ENCODE data around the gene PI3. TPM values are rescaled to one million over a fixed set of nuclear protein-coding genes. Genes with fewer than 3 reads are reported as not detected.
"Not testable (repeated sequence)": the region's sequence is repeated elsewhere in the genome, so short reads cannot be mapped to it uniquely, and the experiment has no call there.

The PI3 gene
- not detected for total RNA-seq

- Mint-ChIP-seq H3K9me3 (no peaks in the 10 kb centered on the region), H3K36me3 (no peaks in the 10 kb centered on the region), H3K27ac (no peak within 1 kb of the TSS)
- DNase-seq (ENCODE audit: low spot score in 2 of 2), result no peak
- ATAC-seq, result no peak
Measured at GRCh38 chr20:45174434-45175364, at the start of gene PI3. Gene PI3, plus strand, starts transcription at chr20:45174902. Its CDS starts 21 bp downstream, at chr20:45174923.

DNA sequence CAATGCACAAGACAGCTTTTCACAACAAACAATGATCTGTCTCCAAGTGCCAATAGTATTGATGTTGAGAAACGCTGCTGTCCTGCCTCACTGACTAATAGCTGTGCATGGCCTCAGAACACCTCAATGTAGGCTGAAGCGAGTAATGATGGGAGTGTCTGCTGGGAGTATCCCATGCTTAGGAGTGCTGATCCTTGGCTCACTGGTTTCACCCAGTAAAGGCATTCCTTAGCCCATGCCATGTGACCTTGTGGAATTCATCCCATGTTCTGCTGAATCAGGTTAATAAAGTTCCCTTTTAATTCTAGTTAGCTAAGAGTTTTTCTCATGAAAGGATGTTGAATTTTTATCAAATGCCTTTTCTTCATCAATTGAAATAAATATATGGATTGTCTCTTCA is 46.6 kb upstream of the PI3 start:
- H3K9me3 Mint-ChIP-seq, result no peaks in the 10 kb centered on the region
- H3K36me3 Mint-ChIP-seq, result no peaks in the 10 kb centered on the region
- ATAC-seq (no peak), DNase-seq (ENCODE audit: low spot score in 2 of 2) (no peak)
- no peak overlapping the region for H3K27ac Mint-ChIP-seq

GRCh38 chr20:45136911-45137310 is 37.8 kb upstream of the PI3 start:
- DNase-seq (ENCODE audit: low spot score in 2 of 2) (no peak), ATAC-seq (no peak)
- H3K36me3 Mint-ChIP-seq, result peaks cover 0 to 5% of the 10 kb centered on the region in 2 donors
- H3K27ac Mint-ChIP-seq, result no peak overlapping the region
- no peaks in the 10 kb centered on the region for H3K9me3 Mint-ChIP-seq

- H3K27ac Mint-ChIP-seq, result no peak overlapping the region
Measured at GRCh38 chr20:45138561-45139300, 36.0 kb upstream of the PI3 start.

DNA sequence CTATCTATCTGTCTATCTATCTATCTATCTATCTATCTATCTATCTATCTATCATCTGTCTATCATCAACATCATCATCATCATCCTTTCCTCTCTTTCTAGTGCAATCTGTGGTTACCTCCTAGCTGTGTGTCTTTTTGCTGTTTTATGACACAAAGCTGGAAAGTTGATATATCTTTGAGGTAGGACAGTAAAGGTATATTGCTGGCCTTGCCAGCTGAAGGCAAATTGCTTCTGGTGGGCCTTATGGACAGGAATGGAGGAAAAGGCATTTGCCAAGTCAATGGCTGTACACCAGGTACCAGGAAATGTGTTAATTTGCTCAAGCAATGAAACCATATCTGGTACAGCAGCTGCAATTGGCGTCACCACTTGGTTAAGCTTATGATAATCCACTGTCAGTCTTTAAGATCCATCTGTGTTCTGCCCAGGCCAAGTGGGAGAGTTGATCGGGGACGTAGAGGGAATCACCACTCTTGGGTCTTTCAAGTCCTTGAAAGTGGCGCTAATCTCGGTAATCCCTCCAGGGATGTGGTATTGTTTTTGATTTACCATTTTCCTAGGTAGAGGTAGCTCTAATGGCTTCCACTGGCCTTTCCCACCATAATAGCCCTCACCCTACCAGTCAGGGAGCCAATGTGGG is 34.8 kb upstream of the PI3 start:
- H3K9me3 Mint-ChIP-seq; ATAC-seq; H3K36me3 Mint-ChIP-seq; H3K27ac Mint-ChIP-seq; DNase-seq (ENCODE audit: low spot score in 2 of 2): not testable (repeated sequence)

More at GRCh38 chr20:45138561-45139300, 36.0 kb upstream of the PI3 start:
- DNase-seq (ENCODE audit: low spot score in 2 of 2) (peak; percentile 70 to 92), ATAC-seq (peak; percentile 89 to 92)
- Mint-ChIP-seq H3K36me3 (peaks cover 0 to 5% of the 10 kb centered on the region in 2 donors), H3K9me3 (no peaks in the 10 kb centered on the region)

GRCh38 chr20:45140836-45141235 is 33.9 kb upstream of the PI3 start:
- DNase-seq (ENCODE audit: low spot score in 2 of 2) (no peak), ATAC-seq (no peak)
- no peak overlapping the region for H3K27ac Mint-ChIP-seq
- H3K9me3 Mint-ChIP-seq, result no peaks in the 10 kb centered on the region
- no peaks in the 10 kb centered on the region for H3K36me3 Mint-ChIP-seq

DNA sequence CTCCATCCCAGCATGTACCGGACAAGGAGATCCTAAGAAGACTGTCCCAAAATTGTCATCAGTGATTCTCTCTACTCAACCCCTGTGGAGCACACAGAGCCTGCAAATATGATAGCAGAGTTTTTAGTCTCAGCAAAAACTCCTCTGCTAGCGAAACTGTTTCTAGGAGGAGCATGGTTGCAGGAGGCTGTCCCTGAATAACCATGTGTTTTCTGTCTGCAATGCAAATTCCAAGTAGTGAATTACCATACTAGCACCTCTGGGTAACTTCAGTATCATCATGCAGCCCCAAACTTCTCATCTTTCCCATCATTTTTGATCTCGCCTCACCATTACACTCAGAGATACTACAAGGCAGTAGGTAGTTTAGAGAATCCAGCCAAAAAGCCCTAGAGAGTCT is 25.6 kb upstream of the PI3 start:
- no peak overlapping the region for H3K27ac Mint-ChIP-seq
- no peaks in the 10 kb centered on the region for H3K36me3 Mint-ChIP-seq
- no peak for ATAC-seq
- DNase-seq (ENCODE audit: low spot score in 2 of 2), result no peak
- H3K9me3 Mint-ChIP-seq, result no peaks in the 10 kb centered on the region

GRCh38 chr20:45152405-45152804 is 22.3 kb upstream of the PI3 start:
- no peak overlapping the region for H3K27ac Mint-ChIP-seq
- no peaks in the 10 kb centered on the region for H3K9me3 Mint-ChIP-seq
- DNase-seq (ENCODE audit: low spot score in 2 of 2) (no peak), ATAC-seq (no peak)
- H3K36me3 Mint-ChIP-seq, result peaks cover 0 to 22% of the 10 kb centered on the region in 2 donors

- DNase-seq (ENCODE audit: low spot score in 2 of 2), result no peak
- no peak for ATAC-seq
- Mint-ChIP-seq H3K9me3 (peaks cover 0 to 4% of the 10 kb centered on the region in 2 donors), H3K36me3 (peaks cover under 1 to 25% of the 10 kb centered on the region in 2 donors), H3K27ac (no peak overlapping the region)
Measured at GRCh38 chr20:45153147-45153546, 21.6 kb upstream of the PI3 start.

DNA sequence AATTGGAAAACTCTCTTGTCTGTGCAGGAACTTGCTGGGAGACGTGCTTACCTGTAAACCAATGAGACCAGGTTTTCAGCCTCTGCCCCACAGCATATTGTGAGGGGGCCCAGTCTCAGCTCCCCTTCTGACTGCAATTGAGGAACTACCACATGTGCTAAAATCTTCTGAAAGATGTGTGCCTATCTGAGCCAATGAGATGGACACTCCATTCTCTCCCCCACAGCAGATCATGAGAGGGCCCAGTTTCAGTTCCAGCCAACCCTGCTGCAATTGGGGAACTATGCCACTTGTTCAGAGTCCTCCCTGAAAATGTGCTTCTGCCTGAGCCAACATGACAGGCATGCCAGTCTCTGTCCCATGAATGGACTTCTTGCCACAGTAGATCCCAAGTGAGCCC is 20.9 kb upstream of the PI3 start:
- no peak overlapping the region for H3K27ac Mint-ChIP-seq
- ATAC-seq, result no peak

DNA sequence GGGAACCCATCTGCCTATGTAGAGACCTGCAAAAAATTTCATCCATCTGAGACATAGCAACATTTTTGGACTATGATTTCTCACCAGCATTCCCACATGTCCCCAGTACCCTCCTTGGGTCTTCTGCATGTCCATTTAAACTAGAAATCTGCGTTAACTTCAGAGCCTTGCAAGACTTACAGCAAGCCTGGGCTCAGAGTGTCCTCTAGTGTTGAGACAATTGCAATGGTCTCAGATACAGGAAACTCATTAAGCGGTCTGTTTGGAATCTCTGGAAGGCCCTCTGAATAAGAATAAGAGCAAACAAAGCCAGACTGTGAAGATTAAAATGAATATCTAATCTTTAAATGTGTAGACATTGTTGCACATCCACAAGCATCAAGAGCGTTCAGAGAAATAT is 20.5 kb upstream of the PI3 start:
- H3K36me3 Mint-ChIP-seq, result peaks cover 10 to 36% of the 10 kb centered on the region in 2 donors
- no peak overlapping the region for H3K27ac Mint-ChIP-seq
- ATAC-seq (no peak), DNase-seq (ENCODE audit: low spot score in 2 of 2) (no peak)
- peaks cover 10 to 14% of the 10 kb centered on the region in 2 donors for H3K9me3 Mint-ChIP-seq

More for the DNA sequence above, 20.9 kb upstream of the PI3 start:
- Mint-ChIP-seq H3K36me3 (peaks cover 7 to 31% of the 10 kb centered on the region in 2 donors), H3K9me3 (peaks cover 6 to 10% of the 10 kb centered on the region in 2 donors)
- no peak for DNase-seq (ENCODE audit: low spot score in 2 of 2)

GRCh38 chr20:45154794-45155193 is 19.9 kb upstream of the PI3 start:
- H3K9me3 Mint-ChIP-seq, result peaks cover 15 to 16% of the 10 kb centered on the region in 2 donors
- not testable (repeated sequence) for ATAC-seq; DNase-seq (ENCODE audit: low spot score in 2 of 2); H3K27ac Mint-ChIP-seq
- peaks cover 10 to 37% of the 10 kb centered on the region in 2 donors for H3K36me3 Mint-ChIP-seq

DNA sequence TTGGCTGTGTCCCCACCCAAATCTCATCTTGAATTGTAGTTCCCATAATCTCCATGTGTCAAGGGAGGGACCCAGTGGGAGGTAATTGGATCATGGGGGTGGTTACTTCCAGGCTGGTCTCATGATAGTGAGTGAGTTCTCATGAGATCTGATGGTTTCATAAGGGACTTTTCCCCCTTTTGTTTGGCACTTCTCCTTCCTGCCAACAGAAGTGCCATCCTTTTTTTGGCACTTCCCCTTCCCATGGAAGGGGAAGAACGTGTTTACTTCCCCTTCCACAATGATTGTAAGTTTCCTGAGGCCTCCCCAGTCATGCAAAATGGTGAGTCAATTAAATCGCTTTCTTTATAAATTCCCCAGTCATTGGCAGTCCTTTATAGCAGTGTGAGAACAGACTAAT is 18.0 kb upstream of the PI3 start:
- Mint-ChIP-seq H3K36me3 (peaks cover 11 to 37% of the 10 kb centered on the region in 2 donors), H3K9me3 (peaks cover 15 to 18% of the 10 kb centered on the region in 2 donors), H3K27ac (no peak overlapping the region)
- no peak for ATAC-seq
- DNase-seq (ENCODE audit: low spot score in 2 of 2), result no peak

DNA sequence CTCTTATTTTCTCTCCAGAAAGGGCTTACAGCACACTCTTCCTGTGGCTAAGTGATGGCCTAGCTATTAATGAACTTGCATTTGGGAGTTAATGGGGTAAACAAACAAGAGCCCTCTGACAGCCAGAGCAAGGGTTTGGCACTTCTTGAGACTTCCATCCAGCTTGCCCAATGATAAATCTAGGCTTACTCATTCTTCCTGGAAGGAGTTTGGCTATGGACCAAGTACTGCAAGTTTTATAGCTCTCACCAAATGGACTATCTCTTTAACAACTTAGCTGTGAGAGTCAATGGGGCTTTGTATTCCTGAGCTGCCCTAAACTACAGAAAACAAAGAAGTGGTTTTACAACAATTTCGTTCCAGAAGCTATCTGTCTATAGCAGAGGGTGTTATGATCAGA is 16.7 kb upstream of the PI3 start:
- ATAC-seq (no peak), DNase-seq (ENCODE audit: low spot score in 2 of 2) (no peak)
- H3K36me3 Mint-ChIP-seq, result peaks cover 21 to 45% of the 10 kb centered on the region in 2 donors
- peaks cover 23 to 26% of the 10 kb centered on the region in 2 donors for H3K9me3 Mint-ChIP-seq
- no peak overlapping the region for H3K27ac Mint-ChIP-seq

DNA sequence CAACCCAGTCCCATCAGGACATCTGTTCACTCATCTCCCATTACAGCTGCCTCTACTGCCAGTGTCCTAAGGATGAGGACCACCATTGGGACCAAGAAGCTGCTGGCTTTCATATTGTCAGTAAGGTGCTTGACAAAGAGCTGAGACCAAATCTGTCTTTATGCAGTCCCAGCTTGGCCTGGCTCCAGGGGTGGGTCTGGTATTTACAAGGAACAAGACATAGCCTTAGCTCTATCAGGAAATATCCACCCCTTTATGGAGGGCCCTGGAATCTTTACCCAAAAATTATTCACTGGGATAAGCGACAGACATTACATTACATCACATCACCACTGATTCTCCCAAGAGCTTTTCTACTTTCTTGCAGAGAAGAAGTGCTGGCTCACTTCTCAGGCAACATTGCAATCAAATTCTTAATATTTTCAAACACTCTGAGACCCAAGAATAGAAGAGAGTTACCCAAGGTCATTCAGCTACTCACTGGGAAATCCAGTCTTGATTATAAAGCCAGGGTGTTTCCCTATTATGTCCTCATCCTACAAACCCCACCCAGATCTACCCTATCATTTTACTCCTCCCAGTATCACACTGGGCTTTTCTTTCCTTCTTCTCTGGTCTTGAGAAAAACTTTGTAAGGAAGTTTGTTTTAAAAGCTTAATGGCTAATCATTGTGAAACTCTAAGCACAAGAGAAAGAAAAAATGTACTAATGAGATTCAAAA is 11.5 kb upstream of the PI3 start:
- H3K27ac Mint-ChIP-seq, result no peak overlapping the region
- H3K9me3 Mint-ChIP-seq, result peaks cover 22 to 26% of the 10 kb centered on the region in 2 donors
- H3K36me3 Mint-ChIP-seq, result peaks cover 23 to 24% of the 10 kb centered on the region in 2 donors
- DNase-seq (ENCODE audit: low spot score in 2 of 2), result no peak
- ATAC-seq, result no peak

DNA sequence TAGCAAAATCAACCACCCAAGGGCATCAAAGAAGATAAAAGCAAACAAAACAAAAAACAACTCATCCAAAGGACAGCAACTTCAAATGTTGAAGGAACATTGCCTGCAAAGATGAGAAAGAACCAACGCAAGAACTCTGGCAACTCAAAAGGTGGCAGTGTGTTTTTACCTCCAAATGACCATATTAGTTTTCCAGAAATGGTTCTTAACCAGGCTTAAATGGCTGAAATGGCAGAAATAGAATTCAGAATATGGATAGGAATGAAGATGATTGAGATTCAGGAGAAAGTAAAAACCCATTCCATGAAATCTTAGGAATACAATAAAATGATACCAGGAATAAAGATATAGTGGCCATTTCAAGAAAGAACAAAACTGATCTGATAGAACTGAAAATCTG is 9.8 kb upstream of the PI3 start:
- no peak for DNase-seq (ENCODE audit: low spot score in 2 of 2)
- Mint-ChIP-seq H3K36me3 (peaks cover 12 to 16% of the 10 kb centered on the region in 2 donors), H3K9me3 (peaks cover 9 to 12% of the 10 kb centered on the region in 2 donors), H3K27ac (no peak overlapping the region)
- ATAC-seq, result no peak

Data from activated naive CD4-positive, alpha-beta T cell treated with anti-CD3 and anti-CD28 coated beads, Interleukin-2, amount 50 U/mL, for 72 hours (primary cell).